Memory B cell (primary cell): Measurements from ENCODE around the gene HAUS1.
"Not testable (repeated sequence)": the region's sequence is repeated elsewhere in the genome, so short reads cannot be mapped to it uniquely, and the experiment has no call there.

ENCODE experiments used
- ATAC-seq: fragments of 150-1000 bp; cut with Tn5 transposase; 2 replicates; pipeline ENCODE4 v1.10.0; 2021; ENCODE audit warnings: low read depth, mild to moderate bottlenecking, moderate library complexity
- DNase-seq, 2 donors: peaks; one replicate each; pipeline ENCODE4 v3.0.0; 2022; ENCODE audit warnings: low spot score in 2 of 2
- H3K27ac Mint-ChIP-seq: one replicate; pipeline ENCODE4 v1.8.0; 2022; ENCODE audit warnings: mild to moderate bottlenecking, moderate library complexity, mixed read lengths
- H3K27me3 Mint-ChIP-seq: one replicate; pipeline ENCODE4 v1.8.0; 2022; ENCODE audit warnings: mixed read lengths
- H3K36me3 Mint-ChIP-seq: one replicate; pipeline ENCODE4 v1.8.0; 2022; ENCODE audit warnings: mild to moderate bottlenecking, mixed read lengths
- H3K4me1 Mint-ChIP-seq: one replicate; pipeline ENCODE4 v1.8.0; 2022; ENCODE audit warnings: mixed read lengths
- H3K4me3 Mint-ChIP-seq: one replicate; pipeline ENCODE4 v1.8.0; 2022; ENCODE audit warnings: mild to moderate bottlenecking, moderate library complexity, mixed read lengths
- H3K9me3 Mint-ChIP-seq: one replicate; pipeline ENCODE4 v1.8.0; 2022; ENCODE audit warnings: mixed read lengths

The HAUS1 gene

DNA sequence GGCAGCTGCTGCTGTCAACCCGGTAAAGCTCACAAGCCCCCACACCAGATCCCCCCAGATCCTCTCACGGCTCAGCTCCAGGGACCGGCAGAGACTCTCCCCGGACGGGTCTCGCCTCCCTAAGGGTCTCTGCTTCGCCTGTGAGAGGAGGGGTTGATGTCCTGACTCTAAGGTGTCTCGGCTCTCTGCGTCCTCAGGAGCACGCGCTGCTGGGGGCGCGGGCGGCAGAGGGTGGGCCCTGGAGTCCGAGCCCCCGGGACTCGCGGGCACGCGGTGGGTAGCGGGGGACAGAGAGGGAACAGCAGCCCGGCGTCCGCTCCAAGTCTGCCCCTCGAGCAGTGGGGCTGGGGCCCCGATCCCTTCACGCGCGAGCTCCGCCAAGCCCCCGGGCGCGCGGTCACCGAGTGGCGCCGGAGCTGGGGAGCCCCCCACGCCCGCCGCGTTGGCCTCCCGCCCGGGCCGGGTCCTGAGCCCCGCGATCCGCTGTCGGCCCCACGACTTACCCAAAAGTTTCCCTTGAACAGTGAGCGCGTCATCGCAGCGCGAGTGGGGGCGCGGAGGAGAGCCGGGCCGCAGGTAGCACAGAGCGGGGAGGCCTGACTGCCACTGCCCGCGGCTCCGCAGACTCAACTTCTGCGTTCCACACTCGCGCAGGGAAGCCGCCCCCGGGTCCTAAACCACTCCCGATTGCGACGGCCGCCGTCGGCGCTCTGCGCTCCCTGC, 32.4 kb upstream of the HAUS1 start, which contains the start of gene PSTPIP2:
Gene PSTPIP2, minus strand, starts transcription at position 608 of the 723 bp plus-strand sequence. Its CDS starts 72 bp downstream, at position 536.
- H3K27ac Mint-ChIP-seq = no peak within 1 kb of the TSS
- peak; percentile 78 for ATAC-seq
- peak; percentile 18 to 40 for DNase-seq
- H3K4me1 Mint-ChIP-seq = peaks cover 13% of the 10 kb centered on the region
- H3K36me3 Mint-ChIP-seq = no peaks in the 10 kb centered on the region
- peaks cover 10% of the 10 kb centered on the region for H3K27me3 Mint-ChIP-seq
- H3K9me3 Mint-ChIP-seq = peaks cover 2% of the 10 kb centered on the region
- H3K4me3 Mint-ChIP-seq = peak within 1 kb of the TSS; percentile 81

DNA sequence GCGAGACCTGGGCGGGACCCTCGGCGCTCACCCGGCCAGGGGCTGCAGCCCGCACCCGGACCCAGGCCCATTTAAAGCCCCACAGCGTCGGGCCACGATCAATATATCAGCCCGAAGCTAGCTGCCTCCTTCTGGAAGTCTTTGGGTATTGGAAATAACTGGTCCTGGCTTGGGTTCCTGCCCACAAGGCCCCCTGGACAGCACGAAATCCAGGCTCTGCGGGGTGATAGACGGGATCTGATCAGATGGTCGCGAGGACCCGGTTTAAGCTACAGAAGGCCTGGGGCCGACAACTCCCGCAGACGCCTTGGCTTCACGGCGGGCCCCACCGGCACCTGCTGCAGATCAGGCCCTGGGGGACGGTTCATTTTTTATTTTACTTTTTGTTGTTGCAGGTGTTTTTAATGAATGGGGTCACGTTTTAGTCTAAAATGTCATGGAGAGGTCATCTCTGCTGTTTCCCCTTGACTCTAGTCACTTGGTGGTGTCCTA, 31.8 kb upstream of the HAUS1 start:
- no peak overlapping the region for H3K27ac Mint-ChIP-seq
- no peak for ATAC-seq

GRCh38 chr18:46072959-46073358, 31.2 kb upstream of the HAUS1 start:
- Mint-ChIP-seq H3K9me3 (no peaks in the 10 kb centered on the region), H3K27me3 (peaks cover 10% of the 10 kb centered on the region), H3K36me3 (no peaks in the 10 kb centered on the region), H3K27ac (no peak overlapping the region), H3K4me1 (peaks cover 13% of the 10 kb centered on the region), H3K4me3 (peak overlapping the region; percentile 81)
- ATAC-seq (no peak), DNase-seq (no peak)

More for the DNA sequence above, 31.8 kb upstream of the HAUS1 start:
- Mint-ChIP-seq H3K27me3 (peaks cover 10% of the 10 kb centered on the region), H3K36me3 (no peaks in the 10 kb centered on the region), H3K4me1 (peaks cover 13% of the 10 kb centered on the region), H3K4me3 (peak overlapping the region; percentile 81), H3K9me3 (peaks cover 2% of the 10 kb centered on the region)
- DNase-seq = no peak

GRCh38 chr18:46073474-46074331, 30.5 kb upstream of the HAUS1 start:
- Mint-ChIP-seq H3K4me3 (no peak overlapping the region), H3K27ac (no peak overlapping the region), H3K4me1 (peaks cover 13% of the 10 kb centered on the region), H3K9me3 (no peaks in the 10 kb centered on the region), H3K36me3 (no peaks in the 10 kb centered on the region), H3K27me3 (peaks cover 10% of the 10 kb centered on the region)
- ATAC-seq (peak; percentile 60), DNase-seq (peak; percentile 59 to 61)

DNA sequence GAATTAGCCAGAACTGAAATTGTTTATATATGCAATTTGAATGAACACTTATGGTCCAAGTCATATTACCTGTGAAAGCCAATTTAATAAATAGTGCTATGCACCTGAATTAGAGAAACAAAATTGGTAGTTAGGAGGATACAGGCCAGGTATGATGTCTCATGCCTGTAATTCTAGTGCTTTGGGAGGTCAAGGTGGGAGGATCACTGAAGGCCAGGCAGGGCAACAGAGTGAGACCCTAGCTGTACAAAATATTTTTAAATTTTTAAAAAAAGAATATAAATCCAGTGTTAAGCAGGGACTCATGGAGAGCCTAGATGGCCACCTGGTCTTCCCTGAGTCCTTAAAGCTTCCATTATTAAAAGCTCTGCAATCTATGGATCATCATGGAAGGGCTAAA, 24.8 kb upstream of the HAUS1 start:
- DNase-seq (no peak), ATAC-seq (no peak)
- H3K27me3 Mint-ChIP-seq = no peaks in the 10 kb centered on the region
- H3K27ac Mint-ChIP-seq = no peak overlapping the region
- no peak overlapping the region for H3K4me3 Mint-ChIP-seq
- H3K36me3 Mint-ChIP-seq = peaks cover 13% of the 10 kb centered on the region
- no peaks in the 10 kb centered on the region for H3K4me1 Mint-ChIP-seq
- no peaks in the 10 kb centered on the region for H3K9me3 Mint-ChIP-seq

DNA sequence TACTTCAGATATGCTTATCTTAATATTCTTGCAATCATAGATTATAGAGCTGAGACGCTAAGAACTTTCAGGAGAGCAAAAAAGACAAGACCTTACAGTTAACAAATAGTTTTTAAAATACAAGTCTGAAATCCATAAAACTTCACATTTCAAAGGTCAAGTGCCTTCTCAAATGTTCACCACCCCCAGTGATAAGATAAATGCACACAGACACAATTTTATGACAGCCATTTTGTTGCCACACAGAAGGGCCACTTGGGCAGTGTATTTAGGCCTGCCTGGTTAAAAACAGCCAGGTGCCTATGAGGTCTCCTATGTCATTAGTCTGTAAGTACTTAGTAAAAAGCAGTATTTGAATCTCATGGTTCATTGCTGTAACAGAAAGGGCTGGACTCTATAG, 24.0 kb upstream of the HAUS1 start:
- H3K4me1 Mint-ChIP-seq = no peaks in the 10 kb centered on the region
- no peaks in the 10 kb centered on the region for H3K9me3 Mint-ChIP-seq
- ATAC-seq (no peak), DNase-seq (no peak)
- no peak overlapping the region for H3K27ac Mint-ChIP-seq
- peaks cover 17% of the 10 kb centered on the region for H3K36me3 Mint-ChIP-seq
- H3K27me3 Mint-ChIP-seq = no peaks in the 10 kb centered on the region
- no peak overlapping the region for H3K4me3 Mint-ChIP-seq

DNA sequence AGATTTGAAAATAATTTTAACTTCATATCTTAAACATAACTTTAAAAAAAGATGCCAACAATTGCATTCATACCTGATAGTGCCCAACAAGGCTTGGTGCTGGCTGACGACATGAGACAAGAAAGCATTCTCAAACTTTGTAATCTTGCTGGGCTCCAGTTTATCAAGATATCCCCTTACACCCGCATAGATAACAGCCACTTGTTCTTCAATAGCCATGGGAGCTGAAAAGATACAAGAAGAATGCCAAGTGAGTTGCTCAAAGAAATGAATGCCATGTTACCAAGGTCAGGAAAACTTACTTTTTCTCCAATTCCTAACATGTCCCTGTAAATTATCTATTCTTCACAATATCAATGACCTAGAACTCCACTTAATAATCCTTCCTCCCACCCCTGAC, 19.8 kb upstream of the HAUS1 start:
- Mint-ChIP-seq H3K4me1 (peaks cover 3% of the 10 kb centered on the region), H3K27ac (peak overlapping the region; percentile 68), H3K36me3 (peaks cover 33% of the 10 kb centered on the region), H3K27me3 (no peaks in the 10 kb centered on the region), H3K9me3 (no peaks in the 10 kb centered on the region), H3K4me3 (no peak overlapping the region)
- ATAC-seq = no peak
- DNase-seq = no peak

DNA sequence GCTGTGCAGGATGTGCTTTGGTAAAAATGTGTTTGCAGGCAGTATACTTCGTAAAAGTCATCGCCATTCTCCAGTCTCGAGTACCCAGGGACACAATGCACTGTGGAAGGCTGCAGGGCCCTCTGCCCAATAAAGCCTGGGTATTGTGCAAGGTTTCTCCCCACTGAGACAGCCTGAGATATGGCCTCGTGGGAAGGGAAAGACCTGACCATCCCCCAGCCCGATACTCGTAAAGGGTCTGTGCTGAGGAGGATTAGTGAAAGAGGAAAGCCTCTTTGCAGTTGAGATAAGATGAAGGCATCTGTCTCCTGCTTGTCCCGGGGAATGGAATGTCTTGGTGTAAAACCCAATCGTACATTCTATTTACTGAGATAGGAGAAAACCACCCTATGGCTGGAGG, 15.7 kb upstream of the HAUS1 start:
- not testable (repeated sequence) for H3K27me3 Mint-ChIP-seq, H3K4me1 Mint-ChIP-seq, H3K9me3 Mint-ChIP-seq, H3K4me3 Mint-ChIP-seq, H3K27ac Mint-ChIP-seq, DNase-seq, ATAC-seq
- peaks cover 36% of the 10 kb centered on the region for H3K36me3 Mint-ChIP-seq

DNA sequence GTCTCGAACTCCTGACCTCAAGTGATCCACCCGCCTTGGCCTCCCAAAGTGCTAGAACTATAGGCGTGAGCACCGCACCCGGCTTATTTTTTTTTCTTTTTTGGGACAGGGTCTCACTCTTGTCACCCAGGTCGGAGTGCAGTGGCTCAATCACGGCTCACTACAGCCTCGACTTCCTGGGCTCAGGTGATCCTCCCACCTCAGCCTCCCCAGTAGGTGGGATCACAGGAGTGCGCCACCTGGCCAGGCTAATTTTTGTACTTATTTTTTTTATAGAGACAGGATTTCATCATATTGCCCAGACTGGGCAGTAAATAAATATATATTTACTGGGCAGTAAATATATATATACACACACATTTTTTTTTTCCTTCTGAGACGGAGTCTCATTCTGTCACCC, 8.7 kb upstream of the HAUS1 start:
- Mint-ChIP-seq H3K4me1 (peaks cover 8% of the 10 kb centered on the region), H3K36me3 (peaks cover 10% of the 10 kb centered on the region), H3K27me3 (no peaks in the 10 kb centered on the region), H3K4me3 (peak overlapping the region; percentile 37), H3K9me3 (no peaks in the 10 kb centered on the region), H3K27ac (no peak overlapping the region)
- ATAC-seq (no peak), DNase-seq (no peak)

DNA sequence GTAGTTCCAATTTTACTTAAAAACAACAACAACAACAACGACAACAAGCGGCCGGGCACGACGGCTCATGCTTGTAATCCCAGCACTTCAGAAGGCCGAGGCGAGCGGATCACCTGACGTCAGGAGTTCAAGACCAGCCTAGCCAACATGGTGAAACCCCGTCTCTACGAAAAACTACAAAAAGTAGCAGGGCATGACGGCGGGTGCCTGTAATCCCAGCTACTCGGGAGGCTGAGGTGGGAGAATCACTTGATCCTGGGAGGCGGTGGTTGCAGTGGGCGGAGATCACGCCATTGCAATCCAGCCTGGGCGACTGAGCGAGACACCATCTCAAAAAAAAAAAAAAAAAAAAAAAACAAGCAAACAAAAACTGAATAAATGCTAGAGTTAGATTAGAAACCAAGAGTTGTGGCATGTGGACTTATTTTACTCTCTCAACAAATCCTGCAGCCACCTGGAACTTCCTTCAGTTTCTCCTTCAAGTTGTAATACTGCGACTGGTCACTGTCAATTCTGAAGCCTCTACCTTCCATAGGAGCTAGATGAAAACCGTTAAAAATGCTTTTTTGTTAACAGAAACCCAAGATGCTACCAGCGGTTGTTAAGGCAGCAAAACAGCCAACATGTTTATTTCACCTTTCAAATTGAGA, 7.4 kb upstream of the HAUS1 start:
- Mint-ChIP-seq H3K27me3 (no peaks in the 10 kb centered on the region), H3K9me3 (no peaks in the 10 kb centered on the region), H3K4me3 (peak overlapping the region; percentile 94), H3K27ac (peak overlapping the region; percentile 96), H3K36me3 (peaks cover 3% of the 10 kb centered on the region), H3K4me1 (peaks cover 5% of the 10 kb centered on the region)
- ATAC-seq = no peak
- no peak for DNase-seq

GRCh38 chr18:46097431-46097800, 6.8 kb upstream of the HAUS1 start:
- H3K4me3 Mint-ChIP-seq = peak overlapping the region; percentile 94
- H3K36me3 Mint-ChIP-seq = peaks cover 3% of the 10 kb centered on the region
- no peaks in the 10 kb centered on the region for H3K9me3 Mint-ChIP-seq
- H3K27me3 Mint-ChIP-seq = no peaks in the 10 kb centered on the region
- H3K27ac Mint-ChIP-seq = peak overlapping the region; percentile 96
- DNase-seq = no peak
- ATAC-seq = peak; percentile 28
- H3K4me1 Mint-ChIP-seq = peaks cover 5% of the 10 kb centered on the region

DNA sequence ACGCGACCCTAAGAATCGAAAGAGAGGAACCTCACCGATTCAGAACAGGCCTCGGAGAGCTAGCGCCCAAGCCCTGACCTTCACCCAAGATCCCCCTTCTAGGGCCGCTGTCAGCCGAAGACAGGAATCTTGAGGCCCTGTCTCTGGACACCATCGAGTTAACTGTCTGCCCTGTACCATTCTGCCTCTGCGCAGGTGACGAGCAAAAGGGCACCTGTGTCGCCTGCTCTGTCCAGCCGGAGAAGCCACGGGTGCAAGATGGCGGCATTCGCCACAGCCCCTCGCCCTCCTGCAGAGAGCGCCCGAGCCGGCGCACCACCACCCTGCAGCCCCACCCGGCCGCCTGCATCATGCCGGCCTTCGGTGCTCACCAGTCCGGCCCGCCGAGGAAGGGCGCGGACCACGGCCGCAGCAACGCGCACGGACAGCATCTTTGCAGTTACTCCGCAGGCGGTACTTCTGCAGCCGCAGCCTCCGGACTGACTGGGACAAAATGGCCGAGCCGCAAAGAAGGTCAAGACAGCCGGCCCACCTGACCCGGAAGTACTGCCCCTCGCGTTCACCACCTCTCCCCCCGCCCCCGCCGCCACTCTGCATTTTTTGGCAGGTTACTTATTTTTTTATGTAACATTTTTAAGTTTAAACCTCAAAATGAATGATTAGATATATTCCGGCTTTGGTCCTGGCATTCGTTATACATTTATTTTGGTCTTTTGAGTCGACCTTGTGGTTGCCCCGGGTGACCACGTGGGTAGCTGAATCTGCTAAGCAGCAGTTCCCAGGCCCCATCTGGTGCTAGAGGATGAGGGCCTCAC, 6.2 kb upstream of the HAUS1 start, which contains the start of gene ATP5F1A:
Gene ATP5F1A, minus strand, starts transcription at position 496 of the 815 bp plus-strand sequence. Its CDS starts 65 bp downstream, at position 431.
- Mint-ChIP-seq H3K4me1 (peaks cover 5% of the 10 kb centered on the region), H3K27me3 (no peaks in the 10 kb centered on the region), H3K9me3 (no peaks in the 10 kb centered on the region), H3K4me3 (peak within 1 kb of the TSS; percentile 94), H3K27ac (peak within 1 kb of the TSS; percentile 96), H3K36me3 (peaks cover 3% of the 10 kb centered on the region)
- DNase-seq (peak; percentile 77), ATAC-seq (peak; percentile 86)

- ATAC-seq = no peak
- Mint-ChIP-seq H3K36me3 (peaks cover 3% of the 10 kb centered on the region), H3K4me1 (peaks cover 5% of the 10 kb centered on the region)
These were observed 5.6 kb upstream of the HAUS1 start for GRCh38 chr18:46098616-46098933.

More at GRCh38 chr18:46098616-46098933, 5.6 kb upstream of the HAUS1 start:
- H3K27ac Mint-ChIP-seq = peak overlapping the region; percentile 96
- peak overlapping the region; percentile 94 for H3K4me3 Mint-ChIP-seq
- no peaks in the 10 kb centered on the region for H3K27me3 Mint-ChIP-seq
- H3K9me3 Mint-ChIP-seq = no peaks in the 10 kb centered on the region
- DNase-seq = peak in 1 of 2 donors; percentile 54
